AG10803 (cell line): ENCODE measurements around the gene MEGF6.

Source experiments
- DNase-seq: peaks from one replicate; pipeline ENCODE4 v3.0.0; 2010; ENCODE audit warnings: low read depth
- H3K4me3 ChIP-seq: 2 replicates; pipeline ENCODE4 v1.5.1; 2011; ENCODE audit warnings: mild to moderate bottlenecking, low read length, control low read depth
- TF ChIP-seq, protein P1 (sequence below): conservative IDR thresholded peaks from 2 replicates; pipeline ENCODE4 v1.5.1; 2011; ENCODE audit warnings: mild to moderate bottlenecking, low read length, control low read depth, inconsistent platforms

Gene MEGF6

GRCh38 chr1:3545363-3546047, 65.8 kb downstream of the MEGF6 start:
- DNase-seq = peak; percentile 55
- TF ChIP-seq, protein P1, sequence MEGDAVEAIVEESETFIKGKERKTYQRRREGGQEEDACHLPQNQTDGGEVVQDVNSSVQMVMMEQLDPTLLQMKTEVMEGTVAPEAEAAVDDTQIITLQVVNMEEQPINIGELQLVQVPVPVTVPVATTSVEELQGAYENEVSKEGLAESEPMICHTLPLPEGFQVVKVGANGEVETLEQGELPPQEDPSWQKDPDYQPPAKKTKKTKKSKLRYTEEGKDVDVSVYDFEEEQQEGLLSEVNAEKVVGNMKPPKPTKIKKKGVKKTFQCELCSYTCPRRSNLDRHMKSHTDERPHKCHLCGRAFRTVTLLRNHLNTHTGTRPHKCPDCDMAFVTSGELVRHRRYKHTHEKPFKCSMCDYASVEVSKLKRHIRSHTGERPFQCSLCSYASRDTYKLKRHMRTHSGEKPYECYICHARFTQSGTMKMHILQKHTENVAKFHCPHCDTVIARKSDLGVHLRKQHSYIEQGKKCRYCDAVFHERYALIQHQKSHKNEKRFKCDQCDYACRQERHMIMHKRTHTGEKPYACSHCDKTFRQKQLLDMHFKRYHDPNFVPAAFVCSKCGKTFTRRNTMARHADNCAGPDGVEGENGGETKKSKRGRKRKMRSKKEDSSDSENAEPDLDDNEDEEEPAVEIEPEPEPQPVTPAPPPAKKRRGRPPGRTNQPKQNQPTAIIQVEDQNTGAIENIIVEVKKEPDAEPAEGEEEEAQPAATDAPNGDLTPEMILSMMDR = no peak
- H3K4me3 ChIP-seq = no peak overlapping the region

GRCh38 chr1:3544040-3544977, 67.0 kb downstream of the MEGF6 start:
- no peak overlapping the region for H3K4me3 ChIP-seq
- no peak for DNase-seq
- TF ChIP-seq, protein P1 = no peak

- no peak overlapping the region for H3K4me3 ChIP-seq
- TF ChIP-seq, protein P1 = no peak
- peak; percentile 96 for DNase-seq
Measured at GRCh38 chr1:3543076-3544039, 68.0 kb downstream of the MEGF6 start.

DNA sequence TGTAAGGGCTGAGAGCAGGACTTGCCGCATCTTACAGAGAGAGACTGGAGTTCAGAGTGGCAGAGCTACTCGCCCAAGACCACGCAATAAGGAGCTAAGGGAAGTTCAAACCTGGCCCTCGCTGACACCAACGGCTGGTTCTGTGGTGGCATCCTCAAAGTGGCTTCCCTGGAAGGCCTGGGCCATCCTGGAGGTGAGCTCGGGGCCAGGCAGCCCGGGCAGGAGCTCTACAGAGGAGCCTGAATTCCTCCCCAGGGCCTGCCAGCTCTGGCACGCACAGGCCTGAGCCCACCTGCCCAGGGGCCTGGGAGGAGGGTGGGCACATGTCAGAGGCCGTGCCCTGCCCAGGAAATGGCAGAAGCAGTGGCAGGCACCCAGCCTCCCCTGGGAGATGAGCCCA, 68.6 kb downstream of the MEGF6 start:
- no peak for DNase-seq
- TF ChIP-seq, protein P1 = no peak
- H3K4me3 ChIP-seq = no peak overlapping the region

DNA sequence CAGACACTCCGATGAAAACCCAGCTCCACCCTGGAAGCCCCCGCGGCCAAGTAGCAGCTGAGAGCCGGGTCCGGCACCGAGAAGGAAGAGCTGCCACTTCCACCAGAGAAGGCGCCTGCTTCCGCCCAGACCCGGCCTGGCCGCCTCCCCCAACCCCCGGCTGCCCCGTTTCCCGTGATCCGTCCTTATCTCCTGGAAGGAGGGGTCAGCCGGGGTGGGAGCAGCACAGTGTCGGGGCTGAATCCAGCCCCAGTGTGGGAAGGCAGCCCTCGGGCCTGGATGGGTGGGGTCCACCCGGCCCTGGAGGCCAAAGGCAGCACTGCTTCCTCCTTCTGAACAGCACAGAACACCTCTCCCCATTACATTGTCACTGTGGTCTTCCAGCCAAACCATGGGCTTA, 69.4 kb downstream of the MEGF6 start:
- no peak overlapping the region for H3K4me3 ChIP-seq
- TF ChIP-seq, protein P1 = no peak
- DNase-seq = no peak

- TF ChIP-seq, protein P1 = no peak
- no peak for DNase-seq
- H3K4me3 ChIP-seq = no peak overlapping the region
Measured at GRCh38 chr1:3541465-3541864, 69.8 kb downstream of the MEGF6 start.
